GM12874 (cell line): ENCODE data around the gene RBPMS2.

Experiments used
- TF ChIP-seq, protein P1 (sequence below): IDR thresholded peaks from 2 replicates; pipeline ENCODE4 v1.5.1; 2011; ENCODE audit warnings: low read depth, mild to moderate bottlenecking, control low read depth, low read length, moderate library complexity; ENCODE audit not compliant: insufficient read depth

The RBPMS2 gene

DNA sequence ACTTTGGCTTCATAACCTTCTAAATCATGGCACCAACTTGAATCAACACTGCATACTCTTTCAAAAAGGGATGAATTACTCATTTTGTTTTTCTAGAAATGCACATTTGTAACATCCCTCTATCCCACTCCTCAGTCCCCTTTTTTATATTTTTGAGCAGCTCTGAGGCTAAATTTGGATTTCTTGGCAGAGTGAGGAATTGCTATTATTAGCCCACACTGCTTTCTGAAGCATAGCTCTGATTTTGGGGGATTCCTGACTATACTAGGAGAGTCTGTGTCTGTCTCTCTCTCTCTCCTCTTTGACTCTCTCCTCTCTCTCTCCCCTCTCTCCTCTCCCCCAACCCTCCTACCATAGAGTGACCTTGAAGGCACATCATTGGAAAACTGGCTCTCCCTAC is 76.6 kb downstream of the RBPMS2 start:
- TF ChIP-seq, protein P1, sequence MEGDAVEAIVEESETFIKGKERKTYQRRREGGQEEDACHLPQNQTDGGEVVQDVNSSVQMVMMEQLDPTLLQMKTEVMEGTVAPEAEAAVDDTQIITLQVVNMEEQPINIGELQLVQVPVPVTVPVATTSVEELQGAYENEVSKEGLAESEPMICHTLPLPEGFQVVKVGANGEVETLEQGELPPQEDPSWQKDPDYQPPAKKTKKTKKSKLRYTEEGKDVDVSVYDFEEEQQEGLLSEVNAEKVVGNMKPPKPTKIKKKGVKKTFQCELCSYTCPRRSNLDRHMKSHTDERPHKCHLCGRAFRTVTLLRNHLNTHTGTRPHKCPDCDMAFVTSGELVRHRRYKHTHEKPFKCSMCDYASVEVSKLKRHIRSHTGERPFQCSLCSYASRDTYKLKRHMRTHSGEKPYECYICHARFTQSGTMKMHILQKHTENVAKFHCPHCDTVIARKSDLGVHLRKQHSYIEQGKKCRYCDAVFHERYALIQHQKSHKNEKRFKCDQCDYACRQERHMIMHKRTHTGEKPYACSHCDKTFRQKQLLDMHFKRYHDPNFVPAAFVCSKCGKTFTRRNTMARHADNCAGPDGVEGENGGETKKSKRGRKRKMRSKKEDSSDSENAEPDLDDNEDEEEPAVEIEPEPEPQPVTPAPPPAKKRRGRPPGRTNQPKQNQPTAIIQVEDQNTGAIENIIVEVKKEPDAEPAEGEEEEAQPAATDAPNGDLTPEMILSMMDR: no peak

DNA sequence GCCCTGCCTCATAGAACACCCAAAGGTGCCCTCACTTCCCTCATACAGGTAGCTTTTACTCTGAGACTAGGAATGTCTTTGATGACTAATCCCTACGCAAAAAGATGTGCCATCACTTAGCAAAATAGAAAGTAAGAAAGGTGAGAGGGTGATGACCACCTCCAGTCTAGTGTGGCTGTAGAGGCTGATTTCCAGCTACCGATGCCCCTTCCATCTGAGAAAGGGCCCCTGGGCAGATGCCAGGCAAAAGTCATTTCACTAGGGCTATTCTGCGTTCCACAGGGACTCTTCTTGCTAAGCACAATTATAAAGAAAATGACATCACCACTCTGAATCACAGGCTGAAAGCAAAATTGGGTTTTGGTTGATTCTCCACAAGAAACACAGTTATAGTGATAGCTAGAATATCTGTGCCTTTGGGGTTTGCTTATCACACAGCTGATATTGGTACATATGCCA is 77.4 kb downstream of the RBPMS2 start:
- TF ChIP-seq, protein P1: no peak

DNA sequence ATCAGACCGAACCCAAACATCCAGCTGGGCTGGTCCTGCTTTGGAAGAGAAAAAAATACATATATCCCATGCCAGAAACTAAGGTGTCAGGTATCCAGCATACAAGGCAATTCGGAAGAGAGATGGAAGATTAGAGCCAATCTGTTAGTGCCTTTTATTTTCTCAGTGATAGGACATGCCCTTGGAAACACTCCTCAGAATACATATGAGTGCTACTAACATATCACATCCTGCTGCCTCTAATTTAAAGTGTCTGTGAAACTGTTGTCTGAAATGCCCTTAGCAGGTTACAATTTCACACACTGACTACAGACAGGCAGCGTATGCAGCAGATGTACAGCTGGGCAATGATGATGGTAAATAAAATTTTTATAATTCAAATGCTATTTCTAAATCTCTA is 78.9 kb downstream of the RBPMS2 start:
- TF ChIP-seq, protein P1: no peak

DNA sequence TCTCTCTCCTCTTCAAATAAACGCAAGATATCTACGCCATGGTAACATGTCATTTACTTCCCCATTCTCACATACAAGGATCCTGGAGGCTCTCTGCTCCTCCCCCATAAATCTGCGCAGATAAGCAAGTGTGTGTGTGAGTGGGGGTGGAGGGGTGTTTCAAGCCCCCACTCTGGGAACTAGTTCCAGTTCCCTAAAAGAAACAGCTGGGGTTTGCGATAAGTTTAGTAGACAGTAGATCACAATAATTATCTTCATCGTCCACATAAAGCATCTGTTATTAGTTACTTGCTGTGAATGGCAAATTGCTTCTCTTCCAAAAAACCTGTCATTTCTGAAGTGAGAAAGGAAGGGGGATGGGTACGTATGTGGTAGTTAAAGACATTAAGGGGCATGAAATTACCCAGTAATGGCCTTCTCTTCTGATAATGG is 79.8 kb downstream of the RBPMS2 start:
- TF ChIP-seq, protein P1: no peak

DNA sequence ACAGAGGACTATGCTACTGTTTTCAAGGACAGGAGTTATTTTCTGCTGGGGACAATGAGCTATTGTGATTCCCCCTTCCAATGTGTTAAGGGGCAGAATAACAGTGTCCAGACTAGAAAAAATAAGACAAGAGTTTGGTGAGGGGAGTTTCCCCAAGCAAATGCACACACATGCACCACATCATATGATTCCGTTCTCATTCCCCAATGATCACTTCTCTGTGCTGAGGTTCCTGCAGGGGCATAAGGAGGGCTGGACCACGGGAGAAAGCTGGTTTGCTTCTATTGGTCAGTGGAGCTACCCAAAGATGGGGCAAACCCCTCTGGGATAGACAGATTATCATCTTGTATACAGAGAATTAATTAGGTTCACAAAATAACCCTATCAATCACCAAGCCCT is 80.6 kb downstream of the RBPMS2 start:
- TF ChIP-seq, protein P1: no peak

DNA sequence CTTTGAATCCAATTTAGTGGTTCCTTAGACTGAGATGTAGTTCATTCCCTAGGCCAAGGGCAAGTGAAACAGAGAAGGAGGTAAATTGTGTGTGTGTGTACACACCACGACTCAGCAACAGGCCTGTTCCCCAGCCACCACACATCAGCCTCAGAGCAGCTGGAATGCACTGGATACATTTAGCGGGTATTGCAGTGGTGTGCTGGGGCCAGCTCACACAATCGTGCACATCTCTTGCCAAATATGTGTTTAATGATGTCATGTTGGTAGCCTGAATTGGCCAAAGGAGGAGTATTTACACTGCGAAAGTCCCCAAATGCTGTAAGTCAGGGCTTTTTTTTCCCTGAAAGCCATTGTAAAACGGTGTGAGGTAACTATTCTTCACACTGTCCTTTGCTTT is 82.3 kb downstream of the RBPMS2 start:
- TF ChIP-seq, protein P1: no peak

DNA sequence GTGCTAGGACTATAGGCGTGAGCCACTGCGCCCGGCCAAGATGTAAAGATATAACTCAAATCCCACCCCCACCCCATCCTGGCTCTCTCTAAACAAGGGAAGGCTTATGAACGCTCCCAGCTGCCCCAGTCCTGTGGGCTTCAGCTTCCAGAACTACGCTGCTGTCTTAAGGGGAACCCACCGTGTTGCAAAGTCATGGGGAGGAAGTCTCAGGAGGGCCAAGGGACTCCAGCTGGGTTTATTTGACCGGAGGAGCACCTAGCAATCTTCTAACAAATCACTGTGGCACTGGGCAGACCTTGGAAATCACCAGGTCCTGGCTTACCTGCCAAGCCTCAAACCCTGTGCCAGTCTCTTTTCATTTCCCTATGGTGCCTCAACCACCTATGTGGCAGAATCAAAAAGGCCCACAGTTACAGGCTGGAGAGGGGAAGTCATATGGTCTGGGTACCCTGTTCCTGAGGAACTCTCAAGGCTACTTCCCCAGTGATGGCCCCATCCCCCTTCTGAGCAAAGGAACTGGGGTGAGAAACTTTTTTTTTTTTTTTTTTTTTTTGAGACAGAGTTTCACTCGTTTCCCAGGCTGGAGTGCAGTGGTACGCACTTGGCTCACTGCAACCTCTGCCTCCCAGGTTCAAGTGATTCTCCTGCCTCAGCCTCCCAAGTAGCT is 83.4 kb downstream of the RBPMS2 start:
- TF ChIP-seq, protein P1: no peak
